ENCODE results near the gene FAM199X. TPM values are rescaled to one million over a fixed set of nuclear protein-coding genes. Genes with fewer than 3 reads are reported as not detected.

FAM199X gene
- total RNA-seq, 6 experiments from 2014 or later: 6.3 to 11.3 (median 7.7) TPM

DNA sequence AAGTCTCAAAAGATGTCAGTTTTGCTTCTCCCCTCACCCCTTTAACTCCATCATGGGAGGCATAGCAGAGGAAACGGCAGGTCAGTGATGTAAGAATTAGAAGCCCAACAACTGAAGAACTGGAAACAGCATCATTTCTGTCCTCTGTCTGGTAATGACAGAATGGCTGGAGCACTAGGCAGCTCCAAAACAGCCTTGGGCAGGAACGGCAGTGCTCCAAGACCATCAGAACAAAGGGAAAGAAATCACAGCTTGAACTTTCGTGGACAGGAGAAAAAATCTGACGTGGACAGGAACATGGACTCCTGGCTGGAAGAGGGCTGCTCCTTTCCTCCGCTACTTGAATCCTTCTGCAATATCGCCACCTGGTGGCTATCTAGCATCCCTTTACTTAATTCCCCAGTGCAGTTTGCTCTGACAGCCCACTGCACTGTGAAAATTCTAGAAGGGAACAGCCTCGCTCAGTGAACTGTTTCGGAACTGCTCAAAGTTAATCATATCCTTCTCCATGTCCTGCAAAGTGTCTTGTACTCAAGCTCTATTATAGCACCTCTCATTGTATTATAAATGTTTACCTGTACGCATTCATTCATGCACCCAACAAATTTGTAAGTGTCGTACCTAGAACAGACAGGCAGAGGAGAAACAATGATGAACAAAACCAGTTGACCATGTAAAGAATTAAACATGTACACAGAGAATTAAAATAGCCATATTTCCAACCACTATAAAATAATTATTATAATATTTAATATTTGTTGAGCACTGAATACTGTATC is 29.8 kb upstream of the FAM199X start:
- intact Hi-C loops (cut with DNase I): no loop called here
- DNase-seq (peak in 2 of 3 donors; percentile 33 to 62), ATAC-seq (peak; percentile 86 to 97 (median 95))
- Histone ChIP-seq H3K36me3 (no peaks in the 10 kb centered on the region), H3K27me3 (no peaks in the 10 kb centered on the region), H3K4me3 (peak overlapping the region in 1 of 3 donors; percentile 28), H3K9me3 (no peaks in the 10 kb centered on the region), H3K27ac (no peak overlapping the region), H3K4me1 (no peaks in the 10 kb centered on the region)
- TF ChIP-seq POLR2A (IDR thresholded peaks at IDR 0.05) (no peak), CTCF (IDR thresholded peaks at IDR 0.05) (peak; percentile 69 to 93 (median 90))
- WGBS (ENCODE audit: insufficient coverage, low coverage, low lambda C conversion rate, missing lambda C conversion rate): 20% methylated on average over 10 of the region's 10 CpGs

DNA sequence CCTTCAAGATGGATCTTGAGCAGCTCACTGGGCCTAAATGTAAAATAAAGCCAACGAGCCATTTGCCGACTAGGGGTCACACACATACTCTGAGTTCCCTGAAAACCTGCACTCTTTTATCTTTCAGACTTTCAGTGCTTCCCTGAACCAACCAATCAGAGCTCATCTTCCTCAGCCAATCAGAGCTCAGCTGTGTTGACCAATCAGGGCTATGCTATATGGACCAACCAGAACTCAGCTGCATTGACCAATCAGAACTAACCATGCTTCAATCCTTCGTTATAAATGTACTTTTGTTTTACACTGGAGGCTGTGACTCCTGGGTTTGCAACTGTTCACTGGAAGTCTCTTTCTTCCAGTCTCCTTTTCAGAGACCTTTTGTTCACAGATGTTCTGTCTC is 28.8 kb upstream of the FAM199X start:
- no peak overlapping the region for H3K27ac ChIP-seq
- ATAC-seq (no peak), DNase-seq (no peak)
- intact Hi-C loops (cut with DNase I): no loop called here
- 50% methylated on average over 1 of the region's 3 CpGs for WGBS (ENCODE audit: insufficient coverage, low coverage, low lambda C conversion rate, missing lambda C conversion rate)
- H3K36me3 ChIP-seq: no peaks in the 10 kb centered on the region
- no peaks in the 10 kb centered on the region for H3K27me3 ChIP-seq
- H3K4me1 ChIP-seq: no peaks in the 10 kb centered on the region
- no peaks in the 10 kb centered on the region for H3K9me3 ChIP-seq
- TF ChIP-seq POLR2A (IDR thresholded peaks at IDR 0.05) (no peak), CTCF (IDR thresholded peaks at IDR 0.05) (no peak)
- H3K4me3 ChIP-seq: no peak overlapping the region

DNA sequence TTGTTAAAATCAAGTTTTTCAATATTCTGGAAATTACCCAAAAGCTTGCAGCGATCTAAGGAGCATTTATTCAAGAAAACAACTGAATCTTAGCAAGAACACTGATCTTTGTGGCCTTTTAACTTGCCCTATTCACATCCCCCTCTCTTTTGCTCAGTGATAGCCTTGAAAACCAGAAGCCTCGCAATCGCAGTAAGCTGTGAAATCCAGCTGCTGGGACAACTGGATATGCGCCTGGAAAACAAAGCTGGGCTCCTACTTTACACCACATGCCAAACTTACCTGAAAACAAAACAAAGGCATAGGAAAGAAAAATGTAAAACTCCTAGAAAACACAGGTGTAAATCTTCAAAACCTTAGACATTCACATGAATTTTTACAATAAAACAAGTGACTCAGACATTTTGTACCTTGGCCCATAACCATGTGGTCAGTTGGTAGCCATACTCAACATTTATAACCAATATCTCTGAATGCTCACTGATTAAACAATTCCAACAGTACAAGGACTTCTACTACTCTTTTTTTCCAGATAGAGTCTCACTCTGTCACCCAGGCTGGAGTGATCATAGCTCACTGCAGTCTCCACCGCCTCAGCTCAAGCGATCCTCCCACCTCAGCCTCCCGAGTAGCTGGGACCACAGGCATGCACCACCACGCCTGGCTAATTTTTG is 25.0 kb upstream of the FAM199X start:
- Histone ChIP-seq H3K4me1 (no peaks in the 10 kb centered on the region), H3K27ac (no peak overlapping the region), H3K36me3 (no peaks in the 10 kb centered on the region), H3K27me3 (no peaks in the 10 kb centered on the region), H3K4me3 (no peak overlapping the region), H3K9me3 (no peaks in the 10 kb centered on the region)
- intact Hi-C loops (cut with DNase I): no loop called here
- 69% methylated on average over 8 of the region's 8 CpGs for WGBS (ENCODE audit: insufficient coverage, low coverage, low lambda C conversion rate, missing lambda C conversion rate)
- TF ChIP-seq POLR2A (IDR thresholded peaks at IDR 0.05) (no peak), CTCF (IDR thresholded peaks at IDR 0.05) (no peak)
- DNase-seq: no peak
- no peak for ATAC-seq

- Histone ChIP-seq H3K4me1 (peaks cover 0 to 6% (median 0%) of the 10 kb centered on the region in 4 donors), H3K9me3 (no peaks in the 10 kb centered on the region), H3K36me3 (no peaks in the 10 kb centered on the region), H3K27ac (no peak overlapping the region), H3K4me3 (no peak overlapping the region), H3K27me3 (no peaks in the 10 kb centered on the region)
- TF ChIP-seq CTCF (IDR thresholded peaks at IDR 0.05): no peak
- no peak for TF ChIP-seq POLR2A (IDR thresholded peaks at IDR 0.05)
- ATAC-seq (no peak), DNase-seq (no peak)
- WGBS (ENCODE audit: insufficient coverage, low coverage, low lambda C conversion rate, missing lambda C conversion rate): 27% methylated on average over 1 of the region's 1 CpG
- intact Hi-C loops (cut with DNase I): no loop called here
These were observed 15.2 kb upstream of the FAM199X start for GRCh38 chrX:104151037-104151436.
